H1 (cell line): ENCODE measurements around the gene INHBB. TPM values are rescaled to one million over a fixed set of nuclear protein-coding genes. Genes with fewer than 3 reads are reported as not detected.

Experiments
- CTCF ChIA-PET: fragments of 300-600 bp; sonication (Branson Sonifier 250); formaldehyde crosslinking; loops from one replicate; lab custom pipeline; 2021; ENCODE audit not compliant: partially characterized antibody; lab: Charles Lee
- POLR2A ChIA-PET: fragments of 300-600 bp; sonication (Branson Sonifier 250); formaldehyde crosslinking; loops from one replicate; lab custom pipeline; 2021; ENCODE audit warnings: inconsistent platforms; ENCODE audit not compliant: partially characterized antibody; lab: Charles Lee
- DNase-seq, 2 experiments: peaks; one replicate each; pipeline versions ENCODE4 v3.0.0 to v3.0.0-alpha.2; 2010 to 2022; ENCODE audit warnings: low spot score in 2 of 2, low read depth in 1 of 2, mixed read lengths in 1 of 2
- FAIRE-seq: peaks from 2 replicates; lab custom pipeline; 2011; peaks lifted over from hg19 to GRCh38; lab: Jason Lieb, UNC
- H2AFZ ChIP-seq: 2 replicates; pipeline ENCODE4 v1.8.1; 2012; ENCODE audit warnings: low read length, inconsistent platforms
- H2AK5ac ChIP-seq: 2 replicates; pipeline ENCODE4 v1.6.1; 2013; ENCODE audit warnings: low read depth, low read length
- H2BK120ac ChIP-seq: replicated peaks from 2 replicates; pipeline ENCODE3; 2013; ENCODE audit warnings: low read depth, low read length, inconsistent platforms
- H2BK12ac ChIP-seq: 2 replicates; pipeline ENCODE4 v1.6.1; 2013; ENCODE audit warnings: low read depth, low read length
- H2BK15ac ChIP-seq: 2 replicates; pipeline ENCODE4 v1.6.1; 2013; ENCODE audit warnings: low read length
- H2BK20ac ChIP-seq: 2 replicates; pipeline ENCODE4 v1.6.1; 2013; ENCODE audit warnings: low read length
- H2BK5ac ChIP-seq: 2 replicates; pipeline ENCODE4 v1.6.1; 2013; ENCODE audit warnings: low read depth, low read length
- H3K14ac ChIP-seq: 2 replicates; pipeline ENCODE4 v1.6.1; 2013; ENCODE audit warnings: inconsistent platforms; ENCODE audit not compliant: insufficient read length
- H3K18ac ChIP-seq: 2 replicates; pipeline ENCODE4 v1.6.1; 2013; ENCODE audit warnings: low read length; ENCODE audit errors: extremely low read depth
- H3K23ac ChIP-seq: 2 replicates; pipeline ENCODE4 v1.6.1; 2013; ENCODE audit warnings: inconsistent platforms; ENCODE audit not compliant: insufficient read length
- H3K23me2 ChIP-seq: 2 replicates; pipeline ENCODE4 v1.6.1; 2013; ENCODE audit warnings: low read depth, low read length
- H3K27ac ChIP-seq: 2 replicates; pipeline ENCODE4 v1.6.1; 2011; ENCODE audit warnings: low read depth, low read length, inconsistent platforms
- H3K27me3 ChIP-seq, 4 experiments: replicated peaks in 1 of 4; 1 replicate in 1 of 4; 2 replicates in 3 of 4; pipeline versions ENCODE4 v1.6.1 to v1.8.1; 2011 to 2013; ENCODE audit warnings: low read length in 3 of 4, mild to moderate bottlenecking in 3 of 4, inconsistent platforms in 2 of 4, mixed read lengths in 2 of 4, moderate library complexity in 1 of 4; ENCODE audit not compliant: control insufficient read depth in 3 of 4, insufficient read depth in 3 of 4; ENCODE audit errors: extremely low read depth in 1 of 4
- H3K36me3 ChIP-seq, 4 experiments: 2 replicates each; pipeline versions ENCODE4 v1.6.1 to v1.8.1; 2011 to 2013; ENCODE audit warnings: mild to moderate bottlenecking in 4 of 4, low read length in 3 of 4, moderate library complexity in 2 of 4, control low read depth in 1 of 4, inconsistent platforms in 1 of 4; ENCODE audit not compliant: insufficient read depth in 4 of 4, control insufficient read depth in 2 of 4
- H3K4ac ChIP-seq: replicated peaks from 2 replicates; pipeline ENCODE3; 2013; ENCODE audit warnings: low read length, low read depth, mixed read lengths, inconsistent platforms; ENCODE audit not compliant: insufficient read length
- H3K4me1 ChIP-seq, 4 experiments: replicated peaks in 1 of 4; 1 replicate in 1 of 4; 2 replicates in 3 of 4; pipeline versions ENCODE4 v1.6.1 to v1.8.1; 2011 to 2013; ENCODE audit warnings: low read length in 3 of 4, inconsistent platforms in 2 of 4, mixed read lengths in 1 of 4; ENCODE audit not compliant: insufficient read depth in 4 of 4, control insufficient read depth in 3 of 4
- H3K4me2 ChIP-seq, 2 experiments: 2 replicates each; pipeline versions ENCODE4 v1.6.1 to v1.8.1; 2011 to 2013; ENCODE audit warnings: low read depth in 2 of 2, low read length in 2 of 2, control low read depth in 1 of 2, inconsistent platforms in 1 of 2, mild to moderate bottlenecking in 1 of 2; ENCODE audit not compliant: insufficient read depth in 1 of 2
- H3K4me3 ChIP-seq, 4 experiments: fragments of 200-600, 300-600 bp in 1 of 4; sonication (generic), shearing (Covaris generic), sonication (Bioruptor Twin) in 1 of 4; 2 replicates each; pipeline versions ENCODE4 v1.5.1 to v1.8.1; 2011 to 2016; ENCODE audit warnings: low read length in 4 of 4, low read depth in 3 of 4, control low read depth in 2 of 4, inconsistent platforms in 2 of 4, mild to moderate bottlenecking in 2 of 4, mixed read lengths in 1 of 4, moderate library complexity in 1 of 4; ENCODE audit not compliant: insufficient read depth in 2 of 4; ENCODE audit errors: extremely low read depth in 1 of 4
- H3K56ac ChIP-seq: replicated peaks from 2 replicates; pipeline ENCODE3; 2013; ENCODE audit warnings: low read depth, mild to moderate bottlenecking, mixed read lengths, low read length, inconsistent platforms; ENCODE audit not compliant: insufficient read length
- H3K79me1 ChIP-seq: 2 replicates; pipeline ENCODE4 v1.6.1; 2013; ENCODE audit warnings: low read depth, low read length, control low read depth
- H3K79me2 ChIP-seq, 2 experiments: 2 replicates each; pipeline versions ENCODE4 v1.6.1 to v1.8.1; 2012 to 2013; ENCODE audit warnings: low read length in 2 of 2, mild to moderate bottlenecking in 2 of 2, inconsistent platforms in 1 of 2; ENCODE audit not compliant: insufficient read depth in 2 of 2, control insufficient read depth in 1 of 2
- H3K9ac ChIP-seq, 4 experiments: replicated peaks in 1 of 4; 1 replicate in 1 of 4; 2 replicates in 3 of 4; pipeline versions ENCODE4 v1.6.1 to v1.8.1; 2011 to 2013; ENCODE audit warnings: low read depth in 3 of 4, low read length in 3 of 4, control low read depth in 2 of 4, mild to moderate bottlenecking in 2 of 4, moderate library complexity in 2 of 4, inconsistent platforms in 1 of 4; ENCODE audit errors: extremely low read depth in 1 of 4
- H3K9me3 ChIP-seq, 2 experiments: 2 replicates each; pipeline versions ENCODE4 v1.6.1 to v1.8.1; 2012 to 2013; ENCODE audit warnings: mild to moderate bottlenecking in 2 of 2, moderate library complexity in 2 of 2, control low read depth in 1 of 2, inconsistent platforms in 1 of 2, low read depth in 1 of 2, low read length in 1 of 2, mixed read lengths in 1 of 2; ENCODE audit not compliant: insufficient read depth in 2 of 2
- H4K20me1 ChIP-seq, 2 experiments: replicated peaks in 1 of 2; 2 replicates each; pipeline versions ENCODE3 to v1.8.1; 2011 to 2013; ENCODE audit warnings: inconsistent platforms in 2 of 2, low read length in 2 of 2, mild to moderate bottlenecking in 1 of 2; ENCODE audit not compliant: insufficient read depth in 2 of 2, control insufficient read depth in 1 of 2
- H4K5ac ChIP-seq: 2 replicates; pipeline ENCODE4 v1.6.1; 2013; ENCODE audit warnings: low read length, low read depth, mixed read lengths, inconsistent platforms; ENCODE audit not compliant: insufficient read length
- H4K8ac ChIP-seq: 2 replicates; pipeline ENCODE4 v1.8.0; 2013; ENCODE audit warnings: mild to moderate bottlenecking, moderate library complexity, low read length, inconsistent platforms; ENCODE audit not compliant: insufficient read depth; ENCODE audit errors: extremely low read depth
- H4K91ac ChIP-seq: replicated peaks from 2 replicates; pipeline ENCODE3; 2013; ENCODE audit warnings: low read length, mixed read lengths, inconsistent platforms; ENCODE audit not compliant: insufficient read length
- ASH2L ChIP-seq: fragments of 200-600, 300-600 bp; sonication (generic); IDR thresholded peaks from one replicate; pipeline ENCODE4 v1.7.1; 2017; ENCODE audit warnings: low read length
- CHD1 ChIP-seq: IDR thresholded peaks from 2 replicates; pipeline ENCODE4 v1.6.1; 2012; ENCODE audit warnings: low read depth, low read length, improper control_type of control experiment
- CTCF ChIP-seq, 3 experiments: IDR thresholded peaks; 1 replicate in 2 of 3; 2 replicates in 1 of 3; pipeline versions ENCODE4 v1.5.1 to v1.6.1; 2011; ENCODE audit warnings: low read length in 3 of 3, mild to moderate bottlenecking in 3 of 3, inconsistent platforms in 2 of 3, low read depth in 1 of 3, moderate library complexity in 1 of 3; ENCODE audit not compliant: insufficient read depth in 1 of 3; ENCODE audit errors: control extremely low read depth in 1 of 3
- EGR1 ChIP-seq: IDR thresholded peaks from 2 replicates; pipeline ENCODE4 v1.6.1; 2011; ENCODE audit warnings: low read depth, low read length, borderline replicate concordance
- HDAC6 ChIP-seq: IDR thresholded peaks from one replicate; pipeline ENCODE4 v1.7.1; 2012; ENCODE audit warnings: low read depth, mild to moderate bottlenecking, inconsistent platforms, low read length, moderate library complexity
- JUN ChIP-seq: IDR thresholded peaks from 2 replicates; pipeline ENCODE4 v1.6.1; 2011; ENCODE audit warnings: low read depth, mild to moderate bottlenecking, improper control_type of control experiment, low read length
- KDM1A ChIP-seq: fragments of 200-600, 300-600 bp; sonication (generic); IDR thresholded peaks from 2 replicates; pipeline ENCODE4 v1.7.1; 2016; ENCODE audit warnings: mild to moderate bottlenecking, low read length, borderline replicate concordance
- NRF1 ChIP-seq: IDR thresholded peaks from 2 replicates; pipeline ENCODE4 v1.6.1; 2011; ENCODE audit warnings: mild to moderate bottlenecking, low read depth, low read length, improper control_type of control experiment
- RXRA ChIP-seq: IDR thresholded peaks from 2 replicates; pipeline ENCODE4 v1.6.1; 2011; ENCODE audit warnings: low read depth, mild to moderate bottlenecking, low read length, moderate library complexity; ENCODE audit not compliant: insufficient read depth
- SAP30 ChIP-seq: fragments of 300-600 bp; sonication (generic); IDR thresholded peaks from 2 replicates; pipeline ENCODE4 v1.7.1; 2012; ENCODE audit warnings: low read length, moderate library complexity, mild to moderate bottlenecking, inconsistent platforms; ENCODE audit not compliant: insufficient read depth, insufficient replicate concordance
- TAF1 ChIP-seq: IDR thresholded peaks from 2 replicates; pipeline ENCODE4 v1.6.1; 2011; ENCODE audit warnings: mild to moderate bottlenecking, low read depth, low read length
- ZNF274 ChIP-seq: IDR thresholded peaks from 2 replicates; pipeline ENCODE4 v1.7.0; 2012; ENCODE audit warnings: low read length, borderline replicate concordance; ENCODE audit errors: extremely low read depth
- WGBS, 2 experiments: shearing (Covaris generic) in 1 of 2; methylation state at CpG; one replicate each; pipeline versions ENCODE4 v1.1.6 to v1.1.7; 2013 to 2015; ENCODE audit warnings: low lambda C conversion rate in 2 of 2, mixed read lengths in 2 of 2, inconsistent platforms in 1 of 2, low coverage in 1 of 2, missing lambda C conversion rate in 1 of 2; ENCODE audit not compliant: insufficient replicate concordance in 2 of 2, insufficient coverage in 1 of 2, insufficient read length in 1 of 2; ENCODE audit errors: extremely low coverage in 1 of 2, missing lambda C conversion rate in 1 of 2; 5-methylcytosine and 5-hydroxymethylcytosine counted together
- polyA plus RNA-seq, 7 experiments: library from polyadenylated mRNA; depleted of rRNA in 3 of 7; stranded (reverse) in 5 of 7; unstranded in 2 of 7; fragments of >200 nt in 5 of 7; fragments of 200-250 nt in 2 of 7; gene quantifications; 1 replicate in 5 of 7; 2 replicates in 1 of 7; 4 replicates in 1 of 7; pipeline versions ENCODE4 v1.2.1 to v1.2.3, GENCODE V29; 2011 to 2013; ENCODE audit warnings: missing spikeins in 2 of 7, mixed read lengths in 2 of 7
- total RNA-seq: library from RNA; stranded (reverse); fragmentation: NEBNext Ultra II Directional; extraction: Animal tissue kit (Norgen Biotek cat#: 25700); gene quantifications from 2 replicates; pipeline ENCODE4 v1.2.1, GENCODE V29; 2021

INHBB gene
- total and polyA plus RNA-seq, 2 of the 8 experiments (the other 6 are each of a cell fraction or from before 2014, with no cell fraction given): 0.30 to 0.32 TPM

- no peak overlapping the region for H3K9ac ChIP-seq
- CTCF ChIA-PET: interaction anchor here (0.5 to 9.4 kb wide), 11 partner anchors 11 to 254 kb away, joined by 3 to 75 read pairs (median 4); no protein-coding TSS in a partner anchor
- TF ChIP-seq EGR1: no peak
- no peak for TF ChIP-seq CHD1
- TF ChIP-seq HDAC6: no peak
- TF ChIP-seq TAF1: no peak
- no peak for TF ChIP-seq ZNF274
- TF ChIP-seq RXRA: no peak
- TF ChIP-seq ASH2L: no peak
- TF ChIP-seq CTCF (IDR thresholded peaks at IDR 0.05; ENCODE audit: control extremely low read depth in 1 of 3, insufficient read depth in 1 of 3, low read depth in 1 of 3, low read length in 3 of 3): no peak
- no peak for TF ChIP-seq NRF1
- TF ChIP-seq KDM1A: no peak
- TF ChIP-seq SAP30: no peak
- no peak for TF ChIP-seq JUN
Measured at GRCh38 chr2:120301284-120301683, 44.7 kb upstream of the INHBB start.

More at GRCh38 chr2:120301284-120301683, 44.7 kb upstream of the INHBB start:
- H3K79me2 ChIP-seq: no peaks in the 10 kb centered on the region
- H3K4me3 ChIP-seq: no peak overlapping the region
- H3K36me3 ChIP-seq: no peaks in the 10 kb centered on the region
- no peak for FAIRE-seq
- POLR2A ChIA-PET: interaction anchor here (0.7 to 2.1 kb wide), 3 partner anchors 18 to 48 kb away, joined by 3 to 6 read pairs (median 4); partner anchors contain the start of gene RALB
- peaks cover 0 to 2% of the 10 kb centered on the region in 2 experiments for H4K20me1 ChIP-seq
- no peak overlapping the region for H3K23ac ChIP-seq
- H3K56ac ChIP-seq: no peak overlapping the region
- no peaks in the 10 kb centered on the region for H3K9me3 ChIP-seq
- H2BK120ac ChIP-seq: no peak overlapping the region
- H3K4me1 ChIP-seq: no peaks in the 10 kb centered on the region
- H2BK5ac ChIP-seq: no peak overlapping the region
- H2AK5ac ChIP-seq: no peak overlapping the region
- no peaks in the 10 kb centered on the region for H3K23me2 ChIP-seq
- H2BK15ac ChIP-seq: no peak overlapping the region
- no peaks in the 10 kb centered on the region for H3K27me3 ChIP-seq
- H2BK12ac ChIP-seq: no peak overlapping the region
- no peak overlapping the region for H2BK20ac ChIP-seq
- H4K91ac ChIP-seq: no peak overlapping the region
- H3K79me1 ChIP-seq: no peaks in the 10 kb centered on the region
- H4K5ac ChIP-seq: no peak overlapping the region
- H3K14ac ChIP-seq: no peak overlapping the region
- H3K27ac ChIP-seq: no peak overlapping the region
- no peak overlapping the region for H2AFZ ChIP-seq
- WGBS, 2 experiments: 88% methylated on average over 5 of the region's 5 CpGs; no CpG with 5 or more reads in 1 of the 2 experiments
- no peak overlapping the region for H3K4me2 ChIP-seq
- peak overlapping the region; percentile 31 for H4K8ac ChIP-seq
- no peak for DNase-seq
- no peak overlapping the region for H3K18ac ChIP-seq
- no peak overlapping the region for H3K4ac ChIP-seq
